Ascending aorta (tissue), 2 donors: Measurements from ENCODE around the gene COQ2. TPM values are rescaled to one million over a fixed set of nuclear protein-coding genes. Genes with fewer than 3 reads are reported as not detected.
"Not testable (repeated sequence)": the region's sequence is repeated elsewhere in the genome, so short reads cannot be mapped to it uniquely, and the experiment has no call there.

Experiments
- DNase-seq, 2 donors: peaks; one replicate each; pipeline ENCODE4 v3.0.0-alpha.2; 2019; ENCODE audit warnings: low spot score in 2 of 2
- H3K27ac ChIP-seq, 2 donors: fragments of 200-600 bp; sonication (generic); one replicate each; pipeline ENCODE4 v1.5.1; 2016 to 2017; ENCODE audit warnings: mild to moderate bottlenecking in 1 of 2
- H3K27me3 ChIP-seq: fragments of 200-600 bp; sonication (generic); one replicate; pipeline ENCODE4 v1.5.1; 2017
- H3K36me3 ChIP-seq, 2 donors: fragments of 200-600 bp; sonication (generic); one replicate each; pipeline ENCODE4 v1.5.1; 2016
- H3K4me1 ChIP-seq, 2 donors: fragments of 200-600 bp; sonication (generic); one replicate each; pipeline ENCODE4 v1.5.1; 2016 to 2017; ENCODE audit warnings: mild to moderate bottlenecking in 1 of 2
- H3K4me3 ChIP-seq, 2 donors: fragments of 200-600 bp; sonication (generic); one replicate each; pipeline ENCODE4 v1.5.1; 2016 to 2017; ENCODE audit warnings: mild to moderate bottlenecking in 1 of 2
- H3K9me3 ChIP-seq, 2 donors: fragments of 200-600 bp; sonication (generic); one replicate each; pipeline ENCODE4 v1.5.1; 2016
- CTCF ChIP-seq, 3 experiments: fragments of 200-600 bp in 2 of 3; fragments of 450-650 bp in 1 of 3; sonication (generic) in 2 of 3; IDR thresholded peaks; one replicate each; pipeline ENCODE4 v1.5.1; 2016 to 2019; ENCODE audit warnings: antibody characterized with exemption in 3 of 3, mild to moderate bottlenecking in 1 of 3, moderate library complexity in 1 of 3
- intact Hi-C: fragments of 100-400 bp; cut with DNase I; formaldehyde crosslinking; loops from one replicate; pipeline ENCODE4 v1.15.1; 2023
- total RNA-seq: library from RNA; depleted of rRNA; stranded (reverse); fragments of >200 nt; gene quantifications from one replicate; pipeline ENCODE4 v1.1.0, GENCODE V29; 2016

COQ2 gene
- total RNA-seq, 1 donor from 2014 or later = 9.7 TPM

- DNase-seq = no peak
- no peaks in the 10 kb centered on the region for H3K36me3 ChIP-seq
- H3K9me3 ChIP-seq = no peaks in the 10 kb centered on the region
- no peaks in the 10 kb centered on the region for H3K4me1 ChIP-seq
- intact Hi-C loops = no loop called here
- H3K4me3 ChIP-seq = no peak overlapping the region
- no peaks in the 10 kb centered on the region for H3K27me3 ChIP-seq
- no peak overlapping the region for H3K27ac ChIP-seq
- no peak for TF ChIP-seq CTCF (IDR thresholded peaks at IDR 0.05)
Measured at GRCh38 chr4:83293305-83294046, 8.9 kb upstream of the COQ2 start.

DNA sequence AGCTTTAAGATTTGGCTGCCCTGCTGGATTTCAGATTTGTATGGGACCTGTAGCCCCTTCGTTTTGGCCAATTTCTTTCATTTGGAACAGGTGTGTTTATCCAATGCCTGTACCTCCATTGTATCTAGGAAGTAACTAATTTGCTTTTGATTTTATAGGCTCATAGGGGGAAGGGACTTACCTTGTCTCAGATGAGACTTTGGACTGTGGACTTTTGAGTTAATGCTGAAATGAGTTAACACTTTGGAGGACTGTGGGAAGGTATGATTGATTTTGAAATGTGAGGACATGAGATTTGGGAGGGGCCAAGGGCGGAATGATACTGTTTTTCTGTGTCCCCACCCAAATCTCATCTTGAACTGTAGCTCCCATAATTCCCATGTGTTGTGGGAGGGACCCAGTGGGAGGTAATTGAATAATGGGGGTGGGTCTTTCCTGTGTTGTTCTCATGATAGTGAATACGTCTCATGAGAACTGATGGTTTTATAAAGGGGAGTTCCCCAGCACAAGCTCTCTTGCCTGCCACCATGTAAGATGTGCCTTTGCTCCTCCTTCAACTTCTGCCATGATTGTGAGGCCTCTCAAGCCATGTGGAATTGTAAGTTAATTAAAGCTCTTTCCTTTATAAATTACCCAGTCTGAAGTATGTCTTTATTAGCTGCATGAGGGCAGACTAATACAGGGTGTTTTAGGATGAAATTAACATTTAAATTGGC lies 5.6 kb upstream of the COQ2 start:
- DNase-seq, intact Hi-C loops, H3K9me3 ChIP-seq, H3K27ac ChIP-seq, H3K36me3 ChIP-seq, H3K27me3 ChIP-seq, H3K4me1 ChIP-seq, H3K4me3 ChIP-seq: not testable (repeated sequence)

DNA sequence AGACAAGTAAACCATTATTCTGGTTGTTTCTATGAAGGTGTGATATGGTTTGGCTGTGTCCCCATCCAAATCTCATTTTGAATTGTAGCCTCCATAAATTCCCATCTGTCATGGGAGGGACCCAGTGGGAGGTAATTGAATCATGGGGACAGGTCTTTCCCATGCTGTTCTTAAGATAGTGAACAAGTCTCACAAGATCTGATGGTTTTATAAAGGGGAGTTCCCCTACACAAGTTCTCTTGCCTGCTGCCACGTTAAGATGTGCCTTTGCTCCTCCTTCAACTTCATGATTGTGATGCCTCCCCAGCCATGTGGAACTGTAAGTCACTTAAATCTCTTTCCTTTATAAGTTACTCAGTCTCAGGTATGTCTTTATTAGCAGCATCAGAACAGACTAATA lies 3.8 kb upstream of the COQ2 start:
- H3K27me3 ChIP-seq, H3K36me3 ChIP-seq, DNase-seq, H3K4me3 ChIP-seq, H3K9me3 ChIP-seq, H3K4me1 ChIP-seq, H3K27ac ChIP-seq: not testable (repeated sequence)
- intact Hi-C loops = loop anchor here (10.0 kb wide), 1 partner anchor 1004 kb away; no protein-coding TSS in a partner anchor

GRCh38 chr4:83285055-83285407 lies 433 bp upstream of the COQ2 start:
- Histone ChIP-seq H3K36me3 (no peaks in the 10 kb centered on the region), H3K4me3 (peak overlapping the region; percentile 86 to 91), H3K27ac (peak overlapping the region; percentile 93 to 94), H3K27me3 (no peaks in the 10 kb centered on the region), H3K9me3 (no peaks in the 10 kb centered on the region), H3K4me1 (peaks cover 0 to 4% of the 10 kb centered on the region in 2 donors)
- no peak for TF ChIP-seq CTCF (IDR thresholded peaks at IDR 0.05)
- intact Hi-C loops = loop anchor here (10.0 kb wide), 1 partner anchor 1000 kb away; no protein-coding TSS in a partner anchor
- peak in 1 of 2 donors; percentile 67 for DNase-seq

DNA sequence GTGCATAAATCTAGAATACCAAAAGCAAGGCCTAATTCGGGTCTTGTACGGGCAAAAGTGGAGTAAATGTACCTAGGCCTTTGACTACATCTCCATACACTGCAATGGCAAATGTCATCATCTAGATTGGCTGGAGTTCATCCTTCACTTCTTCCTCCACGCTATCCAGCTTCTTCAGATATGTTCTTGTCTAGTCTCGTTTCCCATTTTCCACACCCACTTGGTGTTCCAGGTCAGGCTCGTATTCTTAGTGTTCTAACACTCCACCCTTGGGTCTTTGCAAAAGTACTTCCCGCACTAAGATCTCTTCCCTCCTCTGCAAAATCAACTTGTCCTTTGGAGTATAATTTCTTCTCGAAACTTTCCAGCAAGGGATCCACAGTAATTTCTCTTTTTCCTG lies 1.4 kb downstream of the COQ2 start:
- no peak for TF ChIP-seq CTCF (IDR thresholded peaks at IDR 0.05)
- Histone ChIP-seq H3K4me1 (peaks cover 0 to 4% of the 10 kb centered on the region in 2 donors), H3K4me3 (no peak overlapping the region), H3K36me3 (no peaks in the 10 kb centered on the region), H3K27me3 (no peaks in the 10 kb centered on the region), H3K9me3 (no peaks in the 10 kb centered on the region), H3K27ac (no peak overlapping the region)
- intact Hi-C loops = loop anchor here (2.0 to 10.0 kb wide), 4 partner anchors 208 to 998 kb away; partner anchors contain the start of gene SEC31A
- no peak for DNase-seq

DNA sequence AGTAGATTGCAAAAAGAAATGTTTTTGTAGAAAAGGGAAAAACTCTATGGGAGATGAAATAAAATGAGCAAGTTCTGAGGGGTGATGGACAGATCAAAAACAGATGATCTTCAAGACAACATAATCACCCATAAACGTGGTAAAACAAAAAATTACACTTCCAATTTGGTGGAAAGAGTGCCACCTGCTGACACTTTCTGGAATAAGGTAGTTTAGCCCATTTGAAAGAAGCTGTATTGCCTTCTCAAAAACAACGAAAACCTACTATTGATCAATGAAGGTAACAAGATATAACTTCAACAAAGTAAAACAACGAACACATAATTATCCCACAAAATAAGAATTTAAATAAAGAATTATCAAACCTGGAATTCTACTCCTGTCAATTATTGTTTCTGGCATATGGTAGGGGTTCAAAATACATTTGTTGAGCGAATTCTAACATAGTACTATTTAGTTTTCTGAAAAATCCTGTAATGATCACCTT lies 2.5 kb downstream of the COQ2 start:
- Histone ChIP-seq H3K9me3 (no peaks in the 10 kb centered on the region), H3K27ac (no peak overlapping the region), H3K27me3 (no peaks in the 10 kb centered on the region), H3K36me3 (no peaks in the 10 kb centered on the region), H3K4me1 (peaks cover 0 to 4% of the 10 kb centered on the region in 2 donors), H3K4me3 (no peak overlapping the region)
- intact Hi-C loops = loop anchor here (2.0 to 10.0 kb wide), 4 partner anchors 207 to 997 kb away; partner anchors contain the start of gene SEC31A
- peak; percentile 23 to 76 (median 68) for TF ChIP-seq CTCF (IDR thresholded peaks at IDR 0.05)
- peak in 1 of 2 donors; percentile 69 for DNase-seq
